ENCODE measurements around the gene MGST2. TPM values are rescaled to one million over a fixed set of nuclear protein-coding genes. Genes with fewer than 3 reads are reported as not detected.
"Not testable (repeated sequence)": the region's sequence is repeated elsewhere in the genome, so short reads cannot be mapped to it uniquely, and the experiment has no call there.

MGST2 gene
- 4.6 TPM for polyA plus RNA-seq (2013, experiment 1 of 2; ENCODE audit: insufficient read length)
- polyA plus RNA-seq (2013, experiment 2 of 2; ENCODE audit: insufficient read length), result 5.9 TPM

- DNase-seq, result peak; percentile 61
These were observed at the start of gene MGST2 for GRCh38 chr4:139665690-139666529. MGST2 (plus strand) TSS chr4:139665819; CDS start chr4:139666020, 201 bp downstream.

GRCh38 chr4:139617702-139618490 is 47.7 kb upstream of the MGST2 start:
- peak; percentile 20 for DNase-seq

- DNase-seq, result no peak
These were observed 46.0 kb upstream of the MGST2 start for GRCh38 chr4:139619644-139620043.

- peak; percentile 29 for DNase-seq
These were observed 42.7 kb upstream of the MGST2 start for GRCh38 chr4:139622901-139623381.

GRCh38 chr4:139624441-139625092 is 41.1 kb upstream of the MGST2 start:
- no peak for DNase-seq

GRCh38 chr4:139625093-139625455 is 40.5 kb upstream of the MGST2 start:
- DNase-seq, result no peak

- no peak for DNase-seq
These were observed 40.1 kb upstream of the MGST2 start for GRCh38 chr4:139625482-139625881.

- DNase-seq, result no peak
These were observed 37.2 kb upstream of the MGST2 start for GRCh38 chr4:139628184-139629012.

- no peak for DNase-seq
These were observed 36.0 kb upstream of the MGST2 start for GRCh38 chr4:139629436-139630125.

GRCh38 chr4:139630126-139630495 is 35.5 kb upstream of the MGST2 start:
- no peak for DNase-seq

- DNase-seq, result no peak
These were observed 34.6 kb upstream of the MGST2 start for GRCh38 chr4:139630991-139631390.

GRCh38 chr4:139631791-139632190 is 33.8 kb upstream of the MGST2 start:
- no peak for DNase-seq

GRCh38 chr4:139632739-139633138 is 32.9 kb upstream of the MGST2 start:
- DNase-seq, result not testable (repeated sequence)

GRCh38 chr4:139633195-139633594 is 32.4 kb upstream of the MGST2 start:
- DNase-seq, result no peak

GRCh38 chr4:139633661-139634060 is 32.0 kb upstream of the MGST2 start:
- peak; percentile 40 for DNase-seq

- DNase-seq, result no peak
These were observed 29.7 kb upstream of the MGST2 start for GRCh38 chr4:139635966-139636365.

- not testable (repeated sequence) for DNase-seq
These were observed 27.3 kb upstream of the MGST2 start for GRCh38 chr4:139638306-139638705.

GRCh38 chr4:139639654-139640053 is 26.0 kb upstream of the MGST2 start:
- no peak for DNase-seq

GRCh38 chr4:139641218-139641617 is 24.4 kb upstream of the MGST2 start:
- peak; percentile 39 for DNase-seq

GRCh38 chr4:139642364-139642763 is 23.3 kb upstream of the MGST2 start:
- peak; percentile 26 for DNase-seq

Measured in fibroblast of skin of scalp (primary cell).